Astrocyte (in vitro differentiated cells and primary cell): ENCODE data around the gene PBX1.

ENCODE experiments used
- CTCF ChIP-seq: IDR thresholded peaks from 2 replicates; pipeline ENCODE4 v1.5.1; 2011; ENCODE audit warnings: low read depth, mild to moderate bottlenecking, inconsistent platforms, low read length, moderate library complexity; ENCODE audit not compliant: insufficient read depth
- EZH2 ChIP-seq: IDR thresholded peaks from 2 replicates; pipeline ENCODE4 v1.6.1; 2012; ENCODE audit warnings: mild to moderate bottlenecking, low read length, inconsistent platforms; ENCODE audit not compliant: insufficient read depth

GRCh38 chr1:164875518-164875917 is 316.5 kb downstream of the PBX1 start:
- TF ChIP-seq EZH2 (no peak), CTCF (no peak)
